HG03139 (cell line): Measurements from ENCODE around the gene HTR7.
A peak's percentile ranks its signal among the peaks of the same experiment; 100 is the strongest.
"Not testable (repeated sequence)": the region's sequence is repeated elsewhere in the genome, so short reads cannot be mapped to it uniquely, and the experiment has no call there.

ENCODE experiments used
- ATAC-seq: cut with Tn5 transposase; IDR thresholded peaks from one replicate; pipeline ENCODE4 v1.9.1; 2021; ENCODE audit not compliant: unreplicated experiment

HTR7 gene

GRCh38 chr10:90857635-90858460, at the start of gene HTR7:
Gene HTR7, minus strand, starts transcription at chr10:90858039. Its CDS starts 368 bp downstream, at chr10:90857671.
- ATAC-seq = peak; percentile 69

GRCh38 chr10:90906596-90906995, 48.8 kb upstream of the HTR7 start:
- ATAC-seq = no peak

- no peak for ATAC-seq
Observed at GRCh38 chr10:90905925-90906324, 48.1 kb upstream of the HTR7 start.

- ATAC-seq = not testable (repeated sequence)
Observed at GRCh38 chr10:90896916-90897315, 39.1 kb upstream of the HTR7 start.

GRCh38 chr10:90893190-90893589, 35.4 kb upstream of the HTR7 start:
- ATAC-seq = no peak

GRCh38 chr10:90890347-90890746, 32.5 kb upstream of the HTR7 start:
- ATAC-seq = no peak

GRCh38 chr10:90889636-90890035, 31.8 kb upstream of the HTR7 start:
- ATAC-seq = no peak

GRCh38 chr10:90888387-90888786, 30.5 kb upstream of the HTR7 start:
- ATAC-seq = no peak

GRCh38 chr10:90887555-90887954, 29.7 kb upstream of the HTR7 start:
- no peak for ATAC-seq

GRCh38 chr10:90885176-90885575, 27.3 kb upstream of the HTR7 start:
- ATAC-seq = no peak

GRCh38 chr10:90884431-90884830, 26.6 kb upstream of the HTR7 start:
- no peak for ATAC-seq

GRCh38 chr10:90880059-90880719, 22.4 kb upstream of the HTR7 start:
- ATAC-seq = not testable (repeated sequence)

GRCh38 chr10:90879062-90879461, 21.2 kb upstream of the HTR7 start:
- no peak for ATAC-seq

GRCh38 chr10:90872648-90873020, 14.8 kb upstream of the HTR7 start:
- ATAC-seq = no peak

- peak; percentile 98 for ATAC-seq
Observed at GRCh38 chr10:90871766-90872647, 14.2 kb upstream of the HTR7 start, which contains the start of gene RPP30. Gene RPP30, plus strand, starts transcription at chr10:90871974. Its CDS starts 13 bp downstream, at chr10:90871987.

- peak; percentile 50 for ATAC-seq
Observed at GRCh38 chr10:90871279-90871765, 13.5 kb upstream of the HTR7 start.

- no peak for ATAC-seq
Observed at GRCh38 chr10:90866050-90866598, 8.3 kb upstream of the HTR7 start.

GRCh38 chr10:90865401-90865800, 7.6 kb upstream of the HTR7 start:
- no peak for ATAC-seq

- ATAC-seq = no peak
Observed at GRCh38 chr10:90862908-90863514, 5.2 kb upstream of the HTR7 start.

GRCh38 chr10:90860790-90861189, 3.0 kb upstream of the HTR7 start:
- ATAC-seq = no peak
